Stimulated activated CD4-positive, alpha-beta T cell treated with anti-CD3 and anti-CD28 coated beads, Interleukin-1b, Interleukin-23, amount 100 ng/mL, for 24 hours (primary cell): ENCODE results near the gene CIAO1.
A peak's percentile ranks its signal among the peaks of the same experiment; 100 is the strongest.
"Not testable (repeated sequence)": the region's sequence is repeated elsewhere in the genome, so short reads cannot be mapped to it uniquely, and the experiment has no call there.

ENCODE experiments used
- DNase-seq, 4 experiments: peaks; one replicate each; pipeline ENCODE4 v3.0.0-alpha.2; 2020; ENCODE audit warnings: low read depth in 4 of 4, low spot score in 1 of 4

The CIAO1 gene

DNA sequence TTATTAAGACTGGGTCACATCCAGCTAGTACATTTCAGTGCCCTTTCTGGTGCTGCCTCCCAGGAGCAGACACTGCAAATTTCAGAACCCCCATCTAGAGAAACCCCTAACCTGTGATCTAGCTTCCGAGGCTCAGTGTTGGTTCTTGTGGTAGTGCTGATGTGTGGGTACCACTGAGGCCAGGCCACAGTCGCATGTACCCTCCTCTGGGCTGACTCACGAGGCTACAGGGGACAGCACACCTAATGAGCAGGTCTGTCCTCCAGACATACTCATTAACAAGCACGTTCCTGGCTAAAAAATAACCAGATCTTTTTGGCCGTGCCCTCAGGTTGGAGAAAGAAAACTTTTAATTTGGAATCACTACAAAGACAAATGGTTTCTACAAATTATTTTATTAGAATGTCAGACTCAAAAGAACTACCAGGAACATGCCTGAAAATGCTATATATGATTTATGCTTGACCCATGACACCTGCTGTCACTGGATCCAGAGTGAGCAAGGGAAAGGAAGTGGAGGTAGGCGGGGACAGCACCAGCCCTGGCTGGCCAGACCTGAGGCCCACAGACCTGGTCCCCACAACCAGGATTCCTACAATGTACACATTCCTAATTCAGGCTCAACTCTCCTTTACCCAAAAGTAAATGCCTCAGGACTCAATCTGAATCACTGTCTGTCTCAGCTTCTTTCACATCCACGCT lies 8.5 kb downstream of the CIAO1 start:
- no peak for DNase-seq

DNA sequence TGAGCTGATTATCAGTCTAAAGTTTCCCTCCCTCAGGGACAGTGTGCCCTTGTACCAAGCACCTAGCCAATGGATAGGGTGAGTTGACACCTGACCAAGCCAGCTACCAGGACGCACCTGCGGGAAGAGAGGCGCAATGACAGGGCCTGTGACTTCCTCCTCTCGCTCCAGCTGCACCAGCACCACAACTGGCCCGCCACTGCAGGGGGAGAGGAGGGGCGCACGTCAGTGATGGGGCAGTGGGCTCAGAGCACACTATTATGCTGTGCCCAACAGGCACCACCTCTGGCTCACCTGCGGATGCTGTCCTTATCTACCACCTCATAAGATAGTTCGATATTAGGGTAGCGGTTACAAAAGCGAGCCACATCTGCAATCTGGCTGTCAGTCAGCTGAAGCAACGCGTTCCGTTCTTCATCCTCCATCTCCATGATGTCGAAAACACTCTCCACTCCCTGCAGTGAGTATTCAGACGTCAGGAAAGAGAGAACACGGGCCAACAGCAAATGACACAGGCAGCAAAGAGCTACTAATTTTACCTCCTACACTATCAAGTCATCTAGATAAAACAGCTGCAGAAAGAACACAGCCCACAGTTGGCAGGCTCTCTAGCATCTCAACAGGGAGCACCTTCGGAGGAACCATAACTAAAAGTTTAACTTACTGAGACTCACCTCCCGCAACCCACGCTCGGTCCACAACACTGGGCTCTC lies 10.9 kb downstream of the CIAO1 start:
- DNase-seq = no peak

DNA sequence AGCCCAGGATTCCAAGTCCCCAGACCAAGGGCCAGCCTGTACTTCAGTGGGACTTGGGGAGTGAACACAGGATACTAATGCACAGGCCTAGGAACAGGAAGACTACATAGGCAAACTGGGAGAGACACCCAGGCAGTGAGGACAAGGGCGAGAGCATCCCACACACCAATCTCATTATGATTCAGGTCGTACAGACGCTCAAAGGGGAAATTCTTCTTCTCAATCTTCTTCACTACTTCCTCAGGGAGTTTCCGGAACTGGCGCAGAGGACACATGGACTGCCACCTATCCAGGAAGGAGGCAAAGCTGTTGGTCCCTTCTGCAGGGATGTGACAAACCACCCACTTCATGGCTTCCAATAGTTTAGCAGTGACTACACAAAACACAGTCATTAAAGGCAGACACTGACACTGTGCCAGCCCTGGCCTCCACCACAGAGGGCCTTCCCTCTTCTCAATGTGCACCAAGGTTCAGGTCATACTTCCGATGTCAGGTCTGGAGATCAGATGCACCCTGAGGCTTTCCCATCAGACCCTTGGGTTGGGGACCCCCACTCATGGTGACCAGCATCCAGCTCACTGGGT lies 21.3 kb downstream of the CIAO1 start:
- DNase-seq = no peak

DNA sequence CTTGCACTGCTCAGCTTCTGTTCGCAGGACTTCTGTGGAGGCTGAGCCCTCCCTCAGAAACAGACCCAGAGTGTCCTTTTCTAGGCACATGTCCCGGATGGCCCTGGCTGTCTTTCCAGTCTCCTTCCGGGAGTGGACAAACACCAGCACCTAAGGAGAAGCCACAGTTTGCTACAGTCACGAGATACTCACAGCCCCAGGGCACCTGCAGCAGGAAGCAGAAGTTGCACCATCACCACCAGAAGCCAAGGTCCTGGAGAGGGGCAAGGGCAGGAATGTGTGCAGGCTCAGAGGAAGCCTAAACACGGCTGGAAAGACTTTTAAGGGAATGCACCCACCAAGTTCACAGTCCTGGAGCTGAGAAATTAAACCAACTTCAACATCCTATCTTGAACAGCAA lies 25.7 kb downstream of the CIAO1 start:
- DNase-seq = no peak

DNA sequence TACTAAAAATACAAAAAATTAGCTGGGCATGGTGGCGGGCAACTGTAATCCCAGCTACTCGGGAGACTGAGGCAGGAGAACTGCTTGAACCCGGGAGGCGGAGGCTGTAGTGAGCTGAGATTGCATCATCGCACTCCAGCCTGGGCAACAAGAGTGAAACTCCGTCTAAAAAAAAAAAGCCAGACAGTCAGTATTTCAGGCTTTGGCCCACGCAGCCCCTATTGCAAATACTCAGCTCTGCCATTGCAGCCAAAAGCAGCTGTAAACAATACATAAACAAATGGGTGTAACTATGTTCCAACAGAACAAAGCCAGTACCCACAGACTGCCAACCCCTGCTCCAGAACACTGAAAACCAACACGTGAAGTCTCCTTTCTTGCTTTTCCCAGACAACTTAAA lies 28.2 kb downstream of the CIAO1 start:
- DNase-seq = not testable (repeated sequence)

DNA sequence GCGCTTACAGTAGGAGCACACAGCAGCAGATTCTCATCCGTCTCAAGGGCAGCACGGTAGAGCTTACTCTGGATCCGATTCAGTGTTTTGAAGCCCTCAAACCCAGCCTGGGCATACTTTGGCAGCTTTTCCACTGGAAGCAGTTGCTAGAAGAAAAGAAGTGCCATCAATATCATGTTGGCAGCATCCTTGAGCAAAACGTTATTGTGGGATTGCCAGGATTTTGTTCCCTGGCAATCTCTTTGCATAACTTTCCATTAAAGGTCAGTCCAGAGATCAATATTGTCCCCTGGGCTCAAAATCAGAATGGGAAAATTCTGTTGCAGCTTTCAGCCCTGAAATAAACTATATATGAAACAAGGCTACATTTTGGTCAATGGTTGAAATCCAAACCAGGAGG lies 30.9 kb downstream of the CIAO1 start:
- DNase-seq = no peak

DNA sequence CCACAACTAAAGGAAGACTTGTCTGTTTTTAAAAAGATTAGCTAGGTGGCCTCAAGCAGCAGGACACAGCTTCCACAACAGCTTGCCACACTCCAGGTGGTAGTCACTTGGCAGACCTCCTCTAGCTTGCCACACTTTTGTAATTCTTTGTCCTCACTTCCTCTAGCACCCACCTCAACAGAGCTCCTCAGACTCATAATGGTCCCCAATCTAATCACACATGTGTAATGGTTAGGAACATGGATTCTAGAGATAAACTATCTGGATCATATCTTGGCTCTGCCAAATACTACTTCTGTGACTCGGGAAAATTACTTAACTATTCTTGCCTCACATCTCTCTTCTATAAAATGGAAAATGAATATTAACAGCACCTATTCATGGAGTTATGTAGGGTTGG lies 35.8 kb downstream of the CIAO1 start:
- DNase-seq = no peak

DNA sequence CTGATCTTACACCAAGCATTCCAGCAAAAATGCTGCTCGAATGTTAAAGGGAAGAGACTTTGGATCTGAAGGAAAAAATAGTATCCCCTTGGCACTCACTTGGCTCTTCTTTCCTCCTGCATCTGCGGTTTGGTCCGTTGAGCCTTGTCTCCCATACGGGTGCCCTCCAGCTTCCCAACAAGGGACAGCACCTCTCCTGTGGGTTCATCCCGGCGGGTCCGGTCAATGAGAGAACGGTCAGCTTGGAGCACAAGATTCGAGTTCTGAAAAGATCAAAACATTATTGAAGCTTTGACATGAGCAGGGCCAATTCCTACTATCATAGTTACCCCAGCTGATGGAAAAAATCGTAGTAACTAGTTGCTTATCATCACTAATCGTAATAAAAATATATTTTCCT lies 38.6 kb downstream of the CIAO1 start:
- no peak for DNase-seq

DNA sequence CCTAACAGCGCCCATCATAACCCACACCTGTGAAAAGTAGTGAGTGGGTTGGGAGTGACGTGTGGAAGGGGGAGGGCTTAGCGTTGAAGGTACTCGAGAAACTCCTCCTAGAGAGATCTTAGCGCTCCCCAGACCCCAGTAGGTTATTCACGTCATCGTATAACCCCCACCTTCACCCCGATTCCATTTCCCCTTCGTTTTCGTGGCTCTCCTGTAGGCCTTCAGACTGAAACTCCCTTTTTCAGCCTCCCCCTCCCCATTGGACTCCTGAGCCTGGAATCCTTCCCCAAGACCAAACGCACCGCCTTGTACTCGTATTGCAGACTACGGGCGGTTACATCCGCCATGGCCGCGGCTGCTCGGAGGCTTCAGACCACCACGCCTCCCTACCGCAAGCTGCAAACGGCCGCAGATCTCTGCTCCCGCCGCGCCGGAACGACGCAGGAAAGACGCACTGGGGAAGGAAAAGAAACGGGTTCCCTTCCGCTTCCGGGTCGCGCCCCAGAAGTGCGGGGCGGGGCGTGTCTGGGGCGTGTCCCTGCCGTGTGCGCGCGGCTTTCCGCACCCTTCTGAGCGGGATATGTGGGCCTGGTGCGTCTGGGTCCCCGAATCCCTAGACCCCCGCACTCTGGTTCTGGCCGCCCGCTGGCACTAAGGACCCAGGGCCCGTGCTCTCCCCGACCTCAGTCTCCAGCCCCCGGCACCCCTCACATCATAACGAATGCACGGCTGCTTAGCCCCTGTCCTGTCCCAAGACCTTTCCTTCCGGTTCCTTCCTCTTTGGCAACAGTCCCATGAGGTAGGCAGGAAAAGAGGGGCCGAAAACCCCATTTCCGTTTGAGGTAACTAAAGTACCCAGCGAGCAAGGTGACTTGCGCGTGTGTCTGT lies 39.3 kb downstream of the CIAO1 start, which contains the start of gene SNRNP200:
Gene SNRNP200 (minus strand): TSS at position 456 of the 888 bp plus-strand sequence. CDS start 109 bp downstream, at position 347.
- peak; percentile 81 to 91 (median 86) for DNase-seq

DNA sequence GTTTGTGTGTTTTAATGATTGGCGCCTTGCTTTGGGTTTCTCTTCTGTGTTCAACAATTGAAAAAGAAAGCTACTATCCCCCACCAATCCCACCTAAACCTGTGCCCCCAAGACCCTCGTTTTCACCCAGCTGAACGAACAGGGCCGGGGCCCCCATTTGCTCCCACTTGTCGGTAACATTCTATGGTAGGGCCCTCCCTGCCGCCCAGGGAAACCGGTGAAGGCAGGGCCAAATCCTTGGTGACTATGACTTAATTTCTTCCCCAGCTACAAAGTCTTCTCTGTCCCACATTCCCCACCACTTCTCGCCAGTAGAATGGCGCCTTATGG lies 39.9 kb downstream of the CIAO1 start:
- no peak for DNase-seq

DNA sequence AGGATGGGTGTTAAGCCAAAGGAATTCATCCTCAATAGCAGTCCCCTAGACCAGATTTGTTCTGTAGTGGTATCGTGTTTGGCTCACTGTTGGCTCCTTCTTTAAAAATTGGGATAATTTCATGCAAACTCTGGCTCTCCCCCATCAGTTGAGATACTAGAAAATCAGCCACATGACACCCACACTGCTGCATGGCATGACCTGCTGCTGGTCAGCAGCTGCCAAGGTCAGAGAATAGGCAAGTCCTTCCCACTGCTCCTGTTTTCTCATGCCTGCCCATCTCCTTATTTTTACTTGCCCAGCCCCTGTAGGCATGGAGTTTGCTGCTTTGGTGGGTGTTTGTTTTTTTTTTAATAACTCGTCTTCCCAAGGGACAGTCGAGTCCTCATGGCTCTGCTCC lies 40.3 kb downstream of the CIAO1 start:
- DNase-seq = no peak

DNA sequence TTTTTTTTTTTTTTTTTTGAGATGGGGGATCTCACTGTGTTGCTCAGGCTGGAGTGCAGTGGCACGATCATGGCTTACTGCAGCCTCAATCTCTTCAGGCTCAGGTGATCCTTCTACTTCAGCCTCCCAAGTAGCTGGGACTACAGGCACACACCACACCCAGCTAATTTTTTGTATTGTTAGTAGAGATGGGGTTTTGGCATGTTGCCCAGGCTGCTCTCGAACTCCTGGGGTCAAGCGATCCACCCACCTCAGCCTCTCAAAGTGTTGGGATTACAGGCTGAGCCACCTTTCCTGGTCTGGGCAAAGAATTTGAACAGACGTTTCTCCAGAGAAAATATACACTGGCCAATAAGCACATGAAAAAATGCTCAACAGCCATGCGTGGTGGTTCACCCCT lies 42.2 kb downstream of the CIAO1 start:
- DNase-seq = no peak

DNA sequence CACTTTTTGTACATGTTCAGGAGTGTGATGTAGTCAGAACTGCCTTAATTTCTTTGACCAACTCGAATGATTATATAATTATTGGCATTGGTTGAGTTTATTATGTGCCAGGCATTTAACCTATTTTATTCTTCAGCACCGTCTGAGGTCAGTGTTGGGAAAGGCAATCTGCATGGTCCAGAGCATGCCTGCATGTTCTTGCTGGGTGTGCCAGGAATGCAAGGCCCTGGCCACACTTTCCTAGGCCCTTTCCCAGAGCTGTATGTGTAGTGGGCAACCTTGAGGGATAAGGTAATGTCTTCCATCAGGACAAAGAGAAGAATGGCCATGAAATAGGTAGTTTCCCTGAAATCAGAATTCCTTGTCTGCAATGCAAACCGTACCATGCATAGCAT lies 49.0 kb downstream of the CIAO1 start:
- DNase-seq = no peak

DNA sequence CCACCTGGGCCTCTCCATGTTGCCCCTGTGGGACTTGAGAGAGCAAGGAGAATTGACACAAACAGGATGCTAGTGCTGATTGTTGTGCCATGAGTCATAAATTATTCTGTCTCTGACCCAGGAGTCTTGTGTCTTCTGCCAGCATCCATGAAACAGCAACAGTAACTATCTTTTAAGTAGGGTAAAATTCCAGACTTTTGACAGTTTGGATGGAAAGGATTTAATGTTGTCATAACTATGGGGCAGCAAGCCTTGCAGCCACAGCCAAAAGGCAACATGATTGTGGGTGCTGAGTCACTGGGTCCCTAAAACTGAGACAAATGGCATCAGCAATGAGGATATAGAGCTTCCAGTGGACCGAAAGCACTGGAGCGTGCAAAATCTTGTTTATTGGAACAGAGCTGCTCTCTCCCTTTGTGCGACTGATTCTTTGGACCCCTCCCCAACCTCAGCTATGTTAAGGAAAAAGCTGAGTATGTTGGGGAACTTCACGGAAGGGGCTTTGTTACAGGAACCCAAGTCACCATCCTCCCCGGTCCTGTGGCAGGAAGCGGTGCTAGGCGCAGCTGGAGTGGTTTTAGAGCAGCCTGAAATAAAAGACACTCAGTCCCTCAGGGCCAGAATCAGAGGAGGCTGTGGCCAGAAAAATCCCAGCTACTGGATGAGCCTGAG lies 49.5 kb downstream of the CIAO1 start:
- no peak for DNase-seq

DNA sequence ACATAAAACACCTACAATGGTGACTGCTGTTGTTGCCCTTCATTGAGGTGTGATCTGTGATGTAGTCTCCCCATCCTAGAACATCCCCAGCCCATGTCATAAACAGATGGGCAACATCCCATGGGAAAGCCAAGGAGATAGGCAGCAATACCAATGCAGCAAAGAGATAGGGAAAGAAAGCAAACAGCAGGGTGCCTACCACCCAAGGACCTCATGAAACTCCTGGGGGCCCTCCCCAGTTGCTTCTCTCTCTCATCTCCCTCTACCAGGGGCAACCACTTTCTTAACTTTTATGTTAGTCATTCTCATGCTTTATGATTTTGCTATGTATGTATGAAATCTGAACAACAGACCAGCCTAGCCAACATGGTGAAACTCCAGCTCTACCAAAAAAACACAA lies 51.0 kb downstream of the CIAO1 start:
- no peak for DNase-seq

DNA sequence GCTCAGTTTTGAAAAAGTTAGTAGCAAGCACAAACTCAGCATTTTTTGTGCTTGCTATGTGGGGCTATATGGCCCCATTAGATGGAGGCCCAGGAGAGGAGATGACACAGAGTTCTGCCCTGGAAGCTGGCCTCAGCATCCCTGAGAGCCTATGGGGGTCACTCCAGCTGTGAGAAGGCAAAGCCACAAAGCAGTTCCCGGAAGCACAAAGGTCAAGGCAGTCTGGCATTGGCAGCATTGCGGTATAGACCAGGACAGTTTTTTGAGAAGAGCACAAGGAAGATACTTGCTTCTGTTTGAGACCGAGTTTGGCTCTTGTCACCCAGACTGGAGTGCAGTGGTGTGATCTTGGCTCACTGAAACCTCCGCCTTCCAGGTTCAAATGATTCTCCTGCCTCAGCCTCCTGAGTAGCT lies 51.6 kb downstream of the CIAO1 start:
- DNase-seq = no peak

DNA sequence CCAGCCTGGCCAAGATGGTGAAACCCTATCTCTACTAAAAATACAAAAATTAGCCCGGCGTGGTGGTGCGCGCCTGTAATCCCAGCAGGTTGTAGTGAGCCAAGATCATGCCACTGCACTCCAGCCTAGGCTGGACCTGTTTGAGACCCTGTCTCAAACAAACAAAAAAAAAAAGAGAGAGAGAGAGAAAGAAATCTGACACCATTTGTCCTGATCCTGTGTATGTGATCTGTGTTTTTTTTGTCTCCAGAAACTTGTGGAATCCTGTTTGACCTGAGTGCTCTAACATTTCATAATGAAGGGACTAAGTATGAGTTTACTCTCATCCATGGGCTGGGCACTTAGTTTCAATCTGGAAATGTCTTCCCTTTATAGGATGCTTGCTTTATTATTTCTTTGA lies 52.7 kb downstream of the CIAO1 start:
- no peak for DNase-seq

DNA sequence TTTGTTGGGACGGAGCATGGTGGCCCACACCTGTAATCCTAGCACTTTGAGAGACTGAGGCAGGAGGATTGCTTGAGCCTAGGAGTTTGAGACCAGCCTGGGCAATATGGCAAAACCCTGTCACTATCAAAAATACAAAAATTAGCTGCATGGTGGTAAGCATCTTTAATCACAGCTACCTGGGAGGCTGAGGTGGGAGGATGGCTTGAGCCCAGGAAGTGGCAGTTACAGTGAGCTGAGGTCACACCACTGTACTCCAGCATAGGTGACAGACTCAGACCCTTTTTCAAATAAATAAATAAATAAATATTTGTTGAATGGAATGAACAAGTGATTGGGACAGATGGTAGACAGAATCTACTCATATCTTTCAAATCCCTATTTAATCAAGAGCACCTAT lies 53.4 kb downstream of the CIAO1 start:
- DNase-seq = no peak

DNA sequence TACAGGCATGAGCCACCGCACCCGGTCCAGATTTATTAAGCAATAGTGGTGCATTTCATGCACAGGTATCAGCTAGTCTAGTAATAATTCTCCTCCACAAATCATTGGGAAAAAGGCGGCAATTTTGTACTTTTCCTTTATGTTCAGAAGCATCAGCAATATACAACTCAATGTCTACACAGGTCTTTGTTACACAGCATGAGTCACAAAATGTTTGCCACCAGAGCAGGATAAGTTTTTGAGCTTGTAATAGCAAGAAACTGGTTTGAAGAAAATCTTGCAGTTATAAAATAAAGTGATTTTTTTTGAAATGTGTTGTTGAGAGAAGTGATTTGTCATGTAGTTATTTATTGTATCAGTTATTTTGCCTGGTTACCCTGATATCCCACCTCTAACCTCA lies 54.3 kb downstream of the CIAO1 start:
- no peak for DNase-seq

DNA sequence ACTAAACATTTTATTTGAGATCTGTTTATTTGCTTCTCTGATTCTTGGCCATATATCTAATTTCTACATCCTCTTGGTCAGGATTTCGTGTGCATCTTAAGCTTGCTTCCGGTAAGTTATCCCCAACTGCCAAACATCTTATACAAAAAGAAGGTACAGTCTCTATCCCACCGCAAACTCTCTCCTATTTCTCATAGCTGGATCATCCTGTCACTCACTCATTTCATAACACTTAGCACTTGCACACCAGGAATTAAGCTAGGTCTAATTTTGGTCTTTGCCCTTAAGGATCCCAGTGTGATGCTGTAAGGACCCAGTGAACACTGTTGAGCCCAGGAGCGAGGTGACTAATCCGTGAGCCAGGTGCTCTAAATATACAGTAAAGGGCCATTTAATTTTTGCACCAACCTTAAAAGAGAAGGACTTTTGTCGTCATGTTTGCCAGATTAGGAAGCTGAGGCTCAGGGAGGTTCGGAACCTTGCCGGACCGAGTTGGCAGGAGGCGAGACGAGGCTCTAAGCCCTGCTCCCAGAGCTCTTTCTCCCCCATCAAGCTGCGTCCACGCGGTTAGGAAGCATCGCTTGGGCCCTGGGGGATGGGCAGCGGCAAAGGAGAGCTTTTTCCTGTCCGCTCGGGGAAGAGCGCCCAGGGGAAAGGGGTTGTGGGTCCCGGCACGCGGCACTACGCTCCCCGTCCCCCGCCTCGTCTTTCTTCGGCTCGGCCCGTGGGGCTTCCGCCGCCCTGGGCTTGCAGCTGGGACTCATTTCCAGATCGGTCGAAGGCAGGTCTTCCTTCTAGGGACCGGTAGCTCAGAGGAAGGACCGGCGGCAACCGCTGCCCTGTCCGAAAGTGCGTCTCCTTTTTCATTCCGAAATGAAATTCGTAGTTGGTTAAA lies 55.0 kb downstream of the CIAO1 start:
- DNase-seq = no peak
